Measurements from ENCODE around the gene RPTOR.

Gene RPTOR

GRCh38 chr17:80931421-80932265 lies 387.0 kb downstream of the RPTOR start:
- ATAC-seq, result peak; percentile 61; the same call in 2 of the 3 replicates
- TF ChIP-seq BACH2 (CRISPR knock-in tag; IDR thresholded peaks at IDR 0.05; ENCODE audit: borderline replicate concordance), result no peak
- TF ChIP-seq SNAI2 (CRISPR knock-in tag; IDR thresholded peaks at IDR 0.05), result no peak
- TF ChIP-seq OSR1 (CRISPR knock-in tag; IDR thresholded peaks at IDR 0.05), result no peak
- TF ChIP-seq TCF4 (CRISPR knock-in tag; IDR thresholded peaks at IDR 0.05; ENCODE audit: borderline replicate concordance), result no peak
- TF ChIP-seq, protein P1, sequence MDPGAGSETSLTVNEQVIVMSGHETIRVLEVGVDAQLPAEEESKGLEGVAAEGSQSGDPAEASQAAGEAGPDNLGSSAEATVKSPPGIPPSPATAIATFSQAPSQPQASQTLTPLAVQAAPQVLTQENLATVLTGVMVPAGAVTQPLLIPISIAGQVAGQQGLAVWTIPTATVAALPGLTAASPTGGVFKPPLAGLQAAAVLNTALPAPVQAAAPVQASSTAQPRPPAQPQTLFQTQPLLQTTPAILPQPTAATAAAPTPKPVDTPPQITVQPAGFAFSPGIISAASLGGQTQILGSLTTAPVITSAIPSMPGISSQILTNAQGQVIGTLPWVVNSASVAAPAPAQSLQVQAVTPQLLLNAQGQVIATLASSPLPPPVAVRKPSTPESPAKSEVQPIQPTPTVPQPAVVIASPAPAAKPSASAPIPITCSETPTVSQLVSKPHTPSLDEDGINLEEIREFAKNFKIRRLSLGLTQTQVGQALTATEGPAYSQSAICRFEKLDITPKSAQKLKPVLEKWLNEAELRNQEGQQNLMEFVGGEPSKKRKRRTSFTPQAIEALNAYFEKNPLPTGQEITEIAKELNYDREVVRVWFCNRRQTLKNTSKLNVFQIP (CRISPR knock-in tag; IDR thresholded peaks at IDR 0.05; ENCODE audit: borderline replicate concordance, low read depth), result no peak

DNA sequence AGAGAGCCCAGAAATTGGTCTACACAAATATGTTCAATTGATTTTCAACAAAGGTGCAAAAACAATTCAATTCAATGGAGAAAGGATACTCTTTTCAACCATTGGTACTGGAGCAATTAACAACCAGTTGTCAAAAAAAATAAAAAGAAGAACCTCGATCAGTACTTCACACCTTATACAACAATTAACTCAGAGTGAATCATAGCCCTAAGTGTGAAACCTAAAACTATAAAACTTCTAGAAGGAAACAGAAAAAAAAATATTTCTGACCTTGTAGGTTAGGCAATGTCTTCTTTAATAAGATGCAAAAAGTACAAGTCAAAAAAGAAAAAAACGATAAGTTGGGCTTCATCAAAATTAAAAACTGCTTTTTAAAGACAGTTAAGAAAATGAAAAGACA lies 390.9 kb downstream of the RPTOR start:
- TF ChIP-seq PPARA (CRISPR knock-in tag; IDR thresholded peaks at IDR 0.05; ENCODE audit: borderline replicate concordance) (no peak), SNAI2 (CRISPR knock-in tag; IDR thresholded peaks at IDR 0.05) (no peak), RARB (CRISPR knock-in tag; IDR thresholded peaks at IDR 0.05) (no peak), ZNF8 (CRISPR knock-in tag; IDR thresholded peaks at IDR 0.05) (no peak), ZFP3 (CRISPR knock-in tag; IDR thresholded peaks at IDR 0.05) (no peak), ISL1 (CRISPR knock-in tag; IDR thresholded peaks at IDR 0.05) (no peak), TCF4 (CRISPR knock-in tag; IDR thresholded peaks at IDR 0.05; ENCODE audit: borderline replicate concordance) (no peak), ZNF70 (CRISPR knock-in tag; IDR thresholded peaks at IDR 0.05) (no peak)
- ATAC-seq, result no peak

GRCh38 chr17:80936218-80936617 lies 391.6 kb downstream of the RPTOR start:
- TF ChIP-seq CREB5 (CRISPR knock-in tag; IDR thresholded peaks at IDR 0.05; ENCODE audit: low read depth) (no peak), PPARA (CRISPR knock-in tag; IDR thresholded peaks at IDR 0.05; ENCODE audit: borderline replicate concordance) (no peak), OSR1 (CRISPR knock-in tag; IDR thresholded peaks at IDR 0.05) (no peak), ZFP30 (CRISPR knock-in tag; IDR thresholded peaks at IDR 0.05) (no peak), ZFP3 (CRISPR knock-in tag; IDR thresholded peaks at IDR 0.05) (no peak), ZNF70 (CRISPR knock-in tag; IDR thresholded peaks at IDR 0.05) (no peak), RARB (CRISPR knock-in tag; IDR thresholded peaks at IDR 0.05) (no peak), ZC3H10 (CRISPR knock-in tag; IDR thresholded peaks at IDR 0.05) (no peak), TOX (CRISPR knock-in tag; IDR thresholded peaks at IDR 0.05; ENCODE audit: borderline replicate concordance) (no peak), ISL1 (CRISPR knock-in tag; IDR thresholded peaks at IDR 0.05) (no peak), TSHZ2 (CRISPR knock-in tag; IDR thresholded peaks at IDR 0.05) (no peak), GLIS3 (CRISPR knock-in tag; IDR thresholded peaks at IDR 0.05) (no peak)
- ATAC-seq, result no peak

DNA sequence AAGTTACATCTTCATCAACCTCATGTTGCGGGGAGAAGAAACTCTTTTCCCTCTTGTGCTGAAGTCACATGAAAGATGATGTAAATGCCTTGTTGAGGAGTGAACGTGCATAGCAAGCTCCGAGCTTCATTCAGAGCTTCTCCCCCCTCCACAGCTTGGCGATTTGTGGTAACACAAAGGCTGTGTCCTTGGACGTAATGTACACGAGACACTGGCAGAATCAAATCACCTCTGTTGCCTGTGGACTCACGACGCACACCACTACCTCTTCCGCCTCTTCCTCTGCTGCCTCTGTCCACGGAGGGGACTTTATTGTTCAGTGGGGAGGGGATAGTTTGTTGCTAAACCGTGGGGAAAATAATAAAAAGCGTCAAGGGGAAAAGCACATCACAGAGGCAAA lies 392.1 kb downstream of the RPTOR start:
- TF ChIP-seq TCF4 (CRISPR knock-in tag; IDR thresholded peaks at IDR 0.05; ENCODE audit: borderline replicate concordance), result no peak
- TF ChIP-seq SNAI2 (CRISPR knock-in tag; IDR thresholded peaks at IDR 0.05), result no peak
- TF ChIP-seq ZNF70 (CRISPR knock-in tag; IDR thresholded peaks at IDR 0.05), result no peak
- TF ChIP-seq ZFP3 (CRISPR knock-in tag; IDR thresholded peaks at IDR 0.05), result no peak
- no peak for TF ChIP-seq CREB5 (CRISPR knock-in tag; IDR thresholded peaks at IDR 0.05; ENCODE audit: low read depth)
- TF ChIP-seq ISL1 (CRISPR knock-in tag; IDR thresholded peaks at IDR 0.05), result no peak
- ATAC-seq, result no peak

Data from SK-N-SH treated with all-trans-retinoic acid at 6 μM for 48 hours (cell line).